GM18505 (cell line): ENCODE results near the gene ZC2HC1B.
"Not testable (repeated sequence)": the region's sequence is repeated elsewhere in the genome, so short reads cannot be mapped to it uniquely, and the experiment has no call there.

Experiments
- ATAC-seq: cut with Tn5 transposase; IDR thresholded peaks from one replicate; pipeline ENCODE4 v1.9.1; 2021; ENCODE audit not compliant: unreplicated experiment
- POLR2A ChIP-seq: IDR thresholded peaks from 4 replicates; pipeline ENCODE4 v1.6.1; 2011; ENCODE audit warnings: borderline replicate concordance; ENCODE audit not compliant: insufficient read depth, insufficient read length; ENCODE audit errors: extremely low read depth

ZC2HC1B gene

GRCh38 chr6:143880412-143880811 is 16.1 kb downstream of the ZC2HC1B start:
- no peak for TF ChIP-seq POLR2A
- no peak for ATAC-seq

GRCh38 chr6:143882401-143882930 is 18.2 kb downstream of the ZC2HC1B start:
- ATAC-seq: no peak
- no peak for TF ChIP-seq POLR2A

GRCh38 chr6:143884216-143884900 is 20.1 kb downstream of the ZC2HC1B start:
- no peak for ATAC-seq

GRCh38 chr6:143885116-143885515 is 20.8 kb downstream of the ZC2HC1B start:
- ATAC-seq: no peak
- no peak for TF ChIP-seq POLR2A

More at GRCh38 chr6:143884216-143884900, 20.1 kb downstream of the ZC2HC1B start:
- TF ChIP-seq POLR2A: no peak

GRCh38 chr6:143894655-143895054 is 30.4 kb downstream of the ZC2HC1B start:
- no peak for TF ChIP-seq POLR2A
- no peak for ATAC-seq

GRCh38 chr6:143896126-143896860 is 32.0 kb downstream of the ZC2HC1B start:
- ATAC-seq: no peak
- TF ChIP-seq POLR2A: no peak

- TF ChIP-seq POLR2A: no peak
- ATAC-seq: no peak
These were observed 36.1 kb downstream of the ZC2HC1B start for GRCh38 chr6:143900358-143900757.

- peak; percentile 97 for ATAC-seq
- TF ChIP-seq POLR2A: no peak
These were observed 37.8 kb downstream of the ZC2HC1B start for GRCh38 chr6:143901885-143902750.

GRCh38 chr6:143902827-143903226 is 38.6 kb downstream of the ZC2HC1B start:
- no peak for ATAC-seq
- TF ChIP-seq POLR2A: no peak

GRCh38 chr6:143911028-143911427 is 46.8 kb downstream of the ZC2HC1B start:
- TF ChIP-seq POLR2A: no peak
- no peak for ATAC-seq

- no peak for ATAC-seq
- no peak for TF ChIP-seq POLR2A
These were observed 48.4 kb downstream of the ZC2HC1B start for GRCh38 chr6:143912671-143913070.

- not testable (repeated sequence) for ATAC-seq
These were observed 52.8 kb downstream of the ZC2HC1B start for GRCh38 chr6:143917026-143917425.

GRCh38 chr6:143928853-143929252 is 64.6 kb downstream of the ZC2HC1B start:
- TF ChIP-seq POLR2A: no peak
- ATAC-seq: no peak
